Activated T-helper 1 cell treated with anti-CD3 and anti-CD28 coated beads, Interleukin-12 subunit alpha, Interleukin-12 subunit beta, Interleukin-2, Interleukin-4 antibody, amounts not matched to agents 30 ng/mL and 10 ng/mL and 1 ng/mL, durations not matched to agents 14 hours and 24 hours and 36 hours (primary cell): ENCODE data around the gene GNG13. TPM values are rescaled to one million over a fixed set of nuclear protein-coding genes. Genes with fewer than 3 reads are reported as not detected.

Experiments used
- DNase-seq: peaks from one replicate; pipeline ENCODE4 v3.0.0; 2021; ENCODE audit warnings: low spot score
- H3K27ac Mint-ChIP-seq: one replicate; pipeline ENCODE4 v1.8.0; 2021; ENCODE audit warnings: mild to moderate bottlenecking, mixed read lengths
- H3K27me3 Mint-ChIP-seq: one replicate; pipeline ENCODE4 v1.8.0; 2022; ENCODE audit warnings: mild to moderate bottlenecking, moderate library complexity, mixed read lengths; ENCODE audit not compliant: insufficient read depth
- H3K36me3 Mint-ChIP-seq: one replicate; pipeline ENCODE4 v1.8.0; 2021; ENCODE audit warnings: low read depth, mixed read lengths
- H3K4me1 Mint-ChIP-seq: one replicate; pipeline ENCODE4 v1.8.0; 2021; ENCODE audit warnings: low read depth, mixed read lengths
- H3K4me3 Mint-ChIP-seq: one replicate; pipeline ENCODE4 v1.8.0; 2021; ENCODE audit warnings: mild to moderate bottlenecking, moderate library complexity, mixed read lengths
- H3K9me3 Mint-ChIP-seq: one replicate; pipeline ENCODE4 v1.8.0; 2021; ENCODE audit warnings: mixed read lengths
- intact Hi-C: fragments of 100-400 bp; cut with micrococcal nuclease; formaldehyde crosslinking; loops from one replicate; pipeline ENCODE4 v1.15.1; 2024
- total RNA-seq: library from RNA; stranded (reverse); gene quantifications from 2 replicates; pipeline ENCODE4 v1.2.3, GENCODE V29; 2022

GNG13 gene
- total RNA-seq, 1 donor from 2014 or later = not detected

DNA sequence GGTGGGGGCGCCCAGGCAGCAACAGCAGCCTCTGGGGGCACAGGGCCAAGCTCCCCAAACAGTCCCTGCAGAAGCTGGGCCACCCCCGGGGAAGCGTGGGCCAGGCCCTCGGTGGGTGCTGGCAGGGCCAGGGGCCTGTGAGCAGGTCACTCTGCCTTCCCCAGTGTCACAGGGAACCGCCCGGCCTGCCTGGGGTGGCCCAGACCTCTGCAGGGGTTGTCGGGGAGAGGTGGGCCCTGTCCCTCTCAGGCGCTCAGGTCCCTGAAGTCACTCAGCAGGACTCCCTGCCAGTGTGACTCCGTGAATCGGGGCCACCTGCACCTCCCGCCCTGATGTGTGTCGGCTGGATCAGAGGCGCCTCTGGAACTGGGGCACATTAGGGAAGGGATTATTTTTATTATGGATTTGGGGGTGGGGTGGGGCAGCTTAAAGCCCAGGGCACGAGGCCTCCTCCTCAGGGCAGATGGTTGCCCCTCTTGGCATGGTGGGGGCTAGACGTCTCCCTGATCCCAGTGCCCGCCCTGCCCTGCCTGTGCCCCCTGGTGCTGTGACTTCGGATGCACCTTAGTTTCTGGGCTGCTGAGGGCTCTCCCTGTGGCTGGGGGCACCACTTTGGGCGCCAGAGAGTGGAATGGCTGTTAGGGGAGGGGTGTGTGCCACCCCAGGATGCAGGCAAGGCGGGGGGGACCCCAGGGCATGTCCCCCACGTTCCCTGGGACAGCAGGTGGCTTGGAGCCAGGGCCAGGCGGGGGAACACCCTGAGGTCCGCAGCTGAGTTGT lies 1.2 kb upstream of the GNG13 start:
- H3K27me3 Mint-ChIP-seq = peaks cover 2% of the 10 kb centered on the region
- H3K27ac Mint-ChIP-seq = no peak overlapping the region
- DNase-seq = no peak
- H3K4me1 Mint-ChIP-seq = no peaks in the 10 kb centered on the region
- H3K36me3 Mint-ChIP-seq = peaks cover 2% of the 10 kb centered on the region
- no peak overlapping the region for H3K4me3 Mint-ChIP-seq
- intact Hi-C loops = no loop called here
- no peaks in the 10 kb centered on the region for H3K9me3 Mint-ChIP-seq

DNA sequence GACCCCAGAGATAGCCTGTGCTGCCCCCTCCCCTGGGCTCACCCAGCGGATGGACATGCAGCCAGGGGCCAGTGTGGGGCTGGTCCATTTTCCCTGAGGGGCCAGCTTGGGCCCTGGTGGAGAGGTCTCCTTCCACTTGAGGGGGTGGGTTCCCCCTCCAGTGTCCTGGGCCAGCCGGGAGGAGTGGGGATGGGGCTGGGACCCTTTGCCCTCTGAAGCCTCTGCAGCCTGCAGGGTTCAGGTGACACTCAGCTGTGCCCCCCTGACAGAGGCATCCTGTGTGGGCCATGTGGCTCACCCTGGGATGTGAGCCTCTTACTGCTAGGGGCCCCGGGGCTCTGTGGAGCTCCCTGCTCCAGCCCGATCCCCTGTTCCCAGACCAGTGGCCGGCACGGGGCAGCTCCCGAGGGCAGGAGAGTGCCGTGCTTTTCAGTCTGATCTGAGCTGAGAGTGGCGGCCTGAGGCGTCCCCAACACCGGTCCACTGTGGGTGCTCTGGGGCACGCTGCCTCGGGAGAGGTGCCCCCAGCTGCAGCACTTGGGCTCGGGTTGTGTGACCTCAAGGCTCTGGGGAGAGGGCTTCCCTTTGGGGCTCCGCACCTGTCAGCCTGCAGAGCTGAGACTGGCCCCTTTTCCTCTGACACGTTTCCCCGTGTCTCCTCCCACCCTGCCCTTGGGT lies 439 bp upstream of the GNG13 start:
- intact Hi-C loops = no loop called here
- peaks cover 2% of the 10 kb centered on the region for H3K27me3 Mint-ChIP-seq
- no peak for DNase-seq
- H3K4me3 Mint-ChIP-seq = no peak overlapping the region
- no peaks in the 10 kb centered on the region for H3K9me3 Mint-ChIP-seq
- peaks cover 2% of the 10 kb centered on the region for H3K36me3 Mint-ChIP-seq
- no peaks in the 10 kb centered on the region for H3K4me1 Mint-ChIP-seq
- H3K27ac Mint-ChIP-seq = no peak overlapping the region

DNA sequence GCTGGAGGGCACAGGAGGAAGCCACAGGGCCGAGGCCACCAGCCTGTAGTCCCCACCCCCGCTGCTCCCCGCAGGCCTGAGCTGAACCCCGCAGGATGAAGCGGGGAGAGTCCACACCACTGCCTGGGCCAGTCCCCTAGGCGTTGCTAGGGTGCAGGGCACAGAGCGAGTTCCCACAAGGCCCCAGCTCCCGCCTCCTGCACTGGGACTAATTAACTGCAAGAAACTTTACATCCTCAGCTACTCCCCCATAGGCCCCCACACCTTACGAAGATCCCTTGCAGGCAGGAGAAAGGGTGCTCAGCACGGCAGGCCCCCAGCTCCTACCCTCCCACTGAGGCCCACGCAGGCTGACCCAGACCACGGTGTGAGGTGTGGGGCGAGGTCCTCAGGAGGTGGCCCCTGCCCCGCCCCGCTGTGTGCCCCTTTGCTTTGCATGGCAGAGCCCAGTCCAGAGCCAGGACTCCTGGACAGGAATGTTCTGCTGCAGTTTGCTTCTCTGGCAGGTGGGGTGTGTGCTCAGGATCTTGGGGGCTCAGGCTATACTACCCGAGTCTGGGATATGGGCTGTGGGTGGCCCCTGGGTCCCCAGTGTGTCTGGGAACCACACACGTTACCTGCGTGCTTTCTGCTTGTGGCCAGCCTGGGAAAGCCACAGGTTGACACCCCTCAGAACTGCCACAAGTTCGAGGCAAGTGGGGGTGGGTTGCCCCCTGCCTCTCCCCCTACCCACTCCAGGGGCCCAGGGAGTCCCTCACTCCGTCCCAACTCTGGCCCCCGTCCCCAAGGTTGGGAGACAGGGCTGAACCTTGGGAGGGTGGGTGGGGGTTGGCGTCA lies 1.2 kb downstream of the GNG13 start:
- H3K9me3 Mint-ChIP-seq = no peaks in the 10 kb centered on the region
- no peaks in the 10 kb centered on the region for H3K4me1 Mint-ChIP-seq
- peaks cover 2% of the 10 kb centered on the region for H3K36me3 Mint-ChIP-seq
- no peak overlapping the region for H3K27ac Mint-ChIP-seq
- DNase-seq = no peak
- H3K4me3 Mint-ChIP-seq = no peak overlapping the region
- H3K27me3 Mint-ChIP-seq = peaks cover 2% of the 10 kb centered on the region
- intact Hi-C loops = no loop called here

DNA sequence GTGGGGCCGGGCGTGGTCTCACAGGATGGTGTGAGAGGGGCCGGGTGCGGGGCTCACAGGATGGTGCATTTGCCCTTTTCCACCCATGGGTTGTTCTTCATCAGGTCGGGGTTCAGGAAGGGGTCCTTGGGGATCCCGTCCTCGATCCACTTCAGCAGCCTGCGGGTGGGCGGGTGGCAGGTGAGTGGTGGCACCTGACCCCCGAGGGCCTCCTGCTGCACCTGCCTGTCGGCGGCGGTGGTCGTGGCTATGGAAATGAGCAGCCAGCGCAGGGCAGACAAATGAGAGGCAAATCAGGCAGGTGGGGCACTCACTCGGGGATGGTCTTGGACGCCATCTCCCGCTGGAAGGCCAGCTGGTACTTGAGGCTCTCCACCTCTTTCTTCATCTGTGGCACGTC lies 1.9 kb downstream of the GNG13 start:
- Mint-ChIP-seq H3K4me1 (no peaks in the 10 kb centered on the region), H3K27ac (no peak overlapping the region), H3K9me3 (no peaks in the 10 kb centered on the region), H3K4me3 (no peak overlapping the region), H3K36me3 (peaks cover 2% of the 10 kb centered on the region), H3K27me3 (peaks cover 2% of the 10 kb centered on the region)
- intact Hi-C loops = no loop called here
- DNase-seq = no peak

DNA sequence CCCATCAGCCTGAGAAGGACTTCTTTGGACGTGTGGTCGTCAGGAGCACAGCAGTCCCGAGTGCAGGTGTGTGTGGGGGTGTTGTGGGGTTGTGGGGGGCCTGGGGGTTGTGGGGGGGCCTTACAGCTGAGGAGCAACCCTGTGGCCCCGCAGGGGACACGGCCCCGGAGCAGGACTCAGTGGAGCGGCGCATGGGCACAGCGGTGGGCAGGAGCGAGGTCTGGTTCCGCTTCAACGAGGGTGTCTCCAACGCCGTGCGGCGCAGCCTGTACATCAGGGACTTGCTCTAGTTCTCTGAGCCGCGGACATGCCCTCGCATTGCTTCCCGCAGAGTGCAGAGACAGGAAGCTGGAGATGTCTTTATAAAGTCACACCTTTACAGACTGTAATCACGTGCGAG lies 2.8 kb downstream of the GNG13 start:
- Mint-ChIP-seq H3K36me3 (peaks cover 2% of the 10 kb centered on the region), H3K4me3 (no peak overlapping the region), H3K27me3 (peaks cover 2% of the 10 kb centered on the region), H3K27ac (no peak overlapping the region), H3K4me1 (no peaks in the 10 kb centered on the region), H3K9me3 (no peaks in the 10 kb centered on the region)
- no peak for DNase-seq
- intact Hi-C loops = no loop called here

DNA sequence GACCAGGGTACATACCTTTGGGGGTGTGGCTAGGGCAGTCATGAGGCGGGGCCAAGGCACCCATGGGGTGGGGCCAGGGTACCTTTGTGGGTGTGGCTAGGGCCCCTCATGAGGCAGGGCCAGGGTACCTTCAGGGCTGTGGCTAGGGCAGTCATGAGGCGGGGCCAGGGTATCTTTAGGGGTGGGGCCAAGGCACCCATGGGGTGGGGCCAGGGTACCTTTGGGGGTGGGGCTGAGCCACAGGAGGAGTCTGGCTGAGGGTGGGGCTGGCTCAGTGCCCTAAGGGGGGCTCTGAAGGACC lies 3.5 kb downstream of the GNG13 start:
- Mint-ChIP-seq H3K4me3 (no peak overlapping the region), H3K27ac (no peak overlapping the region), H3K4me1 (no peaks in the 10 kb centered on the region), H3K9me3 (no peaks in the 10 kb centered on the region), H3K27me3 (peaks cover 2% of the 10 kb centered on the region), H3K36me3 (peaks cover 2% of the 10 kb centered on the region)
- intact Hi-C loops = no loop called here
- no peak for DNase-seq

DNA sequence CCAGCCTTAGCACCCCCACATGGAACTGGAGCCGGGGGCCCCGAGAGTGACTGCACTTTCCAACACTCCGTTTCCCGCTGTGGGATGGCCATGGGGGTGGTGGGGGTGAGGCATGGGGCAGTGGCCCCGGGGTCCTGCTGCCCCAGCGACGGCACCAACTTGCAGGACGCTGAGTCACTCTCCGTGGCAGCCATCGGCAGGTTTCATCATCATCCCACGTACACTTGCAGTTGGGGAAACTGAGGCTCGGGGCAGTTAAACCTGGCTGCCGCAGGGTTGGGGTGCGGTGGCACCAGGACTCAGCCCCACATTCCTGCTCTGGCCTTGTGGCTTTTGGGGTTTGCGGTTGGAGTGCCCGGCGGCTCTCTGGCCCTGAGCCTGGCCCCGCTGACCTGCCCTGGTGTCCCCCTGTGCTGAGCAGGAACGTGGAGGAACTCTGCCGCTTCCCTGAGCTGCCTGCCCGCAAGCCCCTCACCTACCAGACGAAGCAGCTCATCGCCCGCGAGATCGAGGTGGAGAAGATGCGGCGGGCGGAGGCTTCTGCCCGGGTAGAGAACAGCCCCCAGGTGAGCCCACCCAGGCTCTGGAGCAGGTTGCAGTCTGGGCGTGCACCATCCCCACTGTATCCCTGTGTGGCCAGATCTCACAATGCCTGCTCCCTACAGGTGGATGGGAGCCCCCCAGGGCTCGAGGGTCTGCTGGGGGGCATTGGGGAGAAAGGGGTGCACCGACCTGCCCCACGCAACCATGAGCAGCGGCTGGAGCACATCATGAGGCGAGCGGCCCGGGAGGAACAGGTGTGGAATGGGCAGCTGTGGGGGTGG lies 4.0 kb downstream of the GNG13 start:
- Mint-ChIP-seq H3K27ac (no peak overlapping the region), H3K4me1 (no peaks in the 10 kb centered on the region), H3K9me3 (no peaks in the 10 kb centered on the region), H3K4me3 (no peak overlapping the region), H3K27me3 (peaks cover 2% of the 10 kb centered on the region), H3K36me3 (peaks cover 5% of the 10 kb centered on the region)
- DNase-seq = no peak
- intact Hi-C loops = no loop called here

DNA sequence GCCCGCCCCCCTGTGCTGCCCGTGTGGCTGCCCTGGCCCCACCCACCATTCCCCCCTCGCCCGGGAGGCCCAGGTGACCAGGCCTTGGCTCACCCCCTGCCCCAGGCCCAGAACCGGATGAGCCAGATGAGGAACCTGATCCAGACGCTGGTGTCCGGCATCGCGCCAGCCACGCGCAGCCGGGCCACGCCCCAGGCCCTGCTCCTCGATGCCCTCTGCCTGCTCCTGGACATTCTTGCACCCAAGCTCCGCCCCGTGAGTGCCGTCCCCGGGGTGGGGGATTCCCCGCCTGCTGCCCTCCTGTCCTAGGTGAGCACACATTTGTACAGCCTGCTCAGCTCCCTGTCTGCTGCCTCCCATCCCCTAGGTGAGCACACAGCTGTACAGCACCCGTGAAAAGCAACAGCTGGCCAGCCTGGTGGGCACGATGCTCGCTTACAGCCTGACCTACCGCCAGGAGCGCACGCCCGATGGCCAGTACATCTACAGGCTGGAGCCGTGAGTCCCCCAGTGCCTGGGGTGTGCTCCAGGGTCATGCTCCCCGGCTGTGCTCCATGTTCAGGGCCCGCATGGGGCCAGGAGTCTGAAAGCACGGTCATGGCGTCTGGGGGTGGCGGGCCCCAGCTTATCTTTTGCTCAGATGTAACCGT lies 4.8 kb downstream of the GNG13 start:
- intact Hi-C loops = no loop called here
- DNase-seq = no peak
- no peak overlapping the region for H3K27ac Mint-ChIP-seq
- H3K9me3 Mint-ChIP-seq = no peaks in the 10 kb centered on the region
- no peaks in the 10 kb centered on the region for H3K4me1 Mint-ChIP-seq
- peaks cover 6% of the 10 kb centered on the region for H3K36me3 Mint-ChIP-seq
- H3K4me3 Mint-ChIP-seq = no peak overlapping the region
- H3K27me3 Mint-ChIP-seq = peaks cover 2% of the 10 kb centered on the region

DNA sequence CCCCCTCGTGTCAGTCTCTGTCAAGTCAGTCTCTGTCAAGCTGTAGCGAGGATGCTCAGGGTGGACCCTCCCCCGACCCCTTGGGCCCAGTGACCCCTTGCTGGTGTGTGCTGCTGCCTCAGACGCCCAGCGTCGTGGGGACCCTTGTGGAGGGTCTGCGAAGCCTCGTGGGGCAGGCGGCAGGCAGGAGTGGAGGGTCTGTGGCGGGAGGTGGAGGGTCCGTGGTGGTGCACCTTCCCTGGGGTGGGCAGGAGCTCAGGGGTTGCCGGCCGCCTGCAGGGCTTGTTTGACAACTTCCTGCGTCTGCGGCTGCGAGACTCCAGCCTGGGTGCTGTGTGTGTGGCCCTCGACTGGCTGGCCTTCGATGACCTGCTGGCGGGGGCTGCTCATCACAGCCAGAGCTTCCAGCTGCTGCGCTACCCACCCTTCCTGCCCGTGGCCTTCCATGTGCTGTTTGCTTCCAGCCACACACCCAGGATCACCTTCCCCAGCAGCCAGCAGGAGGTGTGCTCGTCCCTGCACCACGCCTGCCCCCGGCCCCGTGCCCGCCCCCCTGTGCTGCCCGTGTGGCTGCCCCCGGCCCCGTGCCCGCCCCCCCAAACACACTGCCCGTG lies 5.6 kb downstream of the GNG13 start:
- Mint-ChIP-seq H3K36me3 (peaks cover 7% of the 10 kb centered on the region), H3K27me3 (peaks cover 2% of the 10 kb centered on the region), H3K9me3 (no peaks in the 10 kb centered on the region), H3K4me1 (no peaks in the 10 kb centered on the region), H3K27ac (no peak overlapping the region), H3K4me3 (no peak overlapping the region)
- intact Hi-C loops = no loop called here
- DNase-seq = no peak

DNA sequence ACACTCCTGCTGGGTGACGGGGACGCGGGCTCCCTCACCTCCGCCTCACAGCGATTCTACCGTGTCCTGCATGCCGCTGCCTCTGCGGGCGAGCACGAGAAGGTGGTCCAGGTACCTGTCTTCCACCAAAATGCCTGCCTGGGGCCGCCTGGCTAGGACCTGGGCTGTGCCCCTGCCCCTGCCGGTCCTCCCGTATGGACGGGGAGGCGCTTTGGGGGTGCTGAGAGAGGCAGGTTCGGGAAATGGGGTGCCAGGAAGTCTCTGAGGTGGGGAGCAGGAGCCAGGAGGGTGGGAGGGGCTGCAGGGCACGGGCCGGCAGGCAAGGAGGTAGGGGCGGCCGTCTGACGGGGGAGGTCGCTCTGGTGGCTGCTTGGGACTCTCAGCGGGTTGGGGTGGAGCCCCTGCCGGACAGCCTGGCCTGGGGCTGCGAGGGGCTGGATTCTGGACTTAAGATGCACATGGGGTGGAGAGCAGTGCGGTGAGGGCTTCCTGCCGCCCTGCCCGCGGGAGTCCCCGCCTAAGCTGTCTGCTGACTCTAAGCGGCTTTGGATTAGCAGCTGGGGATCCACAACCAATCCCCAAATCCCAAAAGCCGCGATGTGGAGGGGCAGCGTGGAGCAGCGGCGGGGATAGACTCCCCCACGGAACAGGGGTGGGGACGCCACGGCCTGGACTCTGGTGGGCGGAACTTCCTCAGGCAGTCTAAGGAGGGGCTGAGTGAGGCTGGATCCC lies 6.3 kb downstream of the GNG13 start:
- peaks cover 2% of the 10 kb centered on the region for H3K27me3 Mint-ChIP-seq
- H3K27ac Mint-ChIP-seq = no peak overlapping the region
- no peaks in the 10 kb centered on the region for H3K4me1 Mint-ChIP-seq
- intact Hi-C loops = no loop called here
- H3K9me3 Mint-ChIP-seq = no peaks in the 10 kb centered on the region
- peaks cover 8% of the 10 kb centered on the region for H3K36me3 Mint-ChIP-seq
- no peak overlapping the region for H3K4me3 Mint-ChIP-seq
- DNase-seq = no peak

DNA sequence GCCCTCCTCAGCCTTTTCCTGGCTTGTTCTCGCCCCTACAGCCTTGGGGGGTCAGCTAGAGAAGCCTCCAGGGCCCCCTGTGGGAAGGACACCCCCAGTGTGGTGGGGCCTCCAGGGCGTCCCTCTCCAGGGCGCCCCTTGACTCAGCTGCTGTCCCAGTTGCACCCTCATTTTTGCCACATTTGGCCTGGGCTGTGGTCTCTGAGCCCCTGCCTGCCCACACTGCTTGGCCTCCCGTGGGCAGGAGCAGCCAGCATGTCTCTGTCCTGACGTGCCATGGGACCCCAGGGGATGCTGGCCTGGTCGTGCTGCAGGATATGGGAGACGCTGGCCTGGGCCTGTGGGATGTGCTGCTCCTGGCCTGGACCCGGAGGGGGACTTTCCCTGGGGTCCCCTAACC lies 7.1 kb downstream of the GNG13 start:
- no peaks in the 10 kb centered on the region for H3K9me3 Mint-ChIP-seq
- no peaks in the 10 kb centered on the region for H3K4me1 Mint-ChIP-seq
- intact Hi-C loops = no loop called here
- no peak overlapping the region for H3K27ac Mint-ChIP-seq
- DNase-seq = no peak
- H3K4me3 Mint-ChIP-seq = no peak overlapping the region
- H3K27me3 Mint-ChIP-seq = peaks cover 2% of the 10 kb centered on the region
- H3K36me3 Mint-ChIP-seq = peaks cover 8% of the 10 kb centered on the region
